Measurements from ENCODE around the gene PRR23B.
"Not testable (repeated sequence)": the region's sequence is repeated elsewhere in the genome, so short reads cannot be mapped to it uniquely, and the experiment has no call there.

Gene PRR23B

DNA sequence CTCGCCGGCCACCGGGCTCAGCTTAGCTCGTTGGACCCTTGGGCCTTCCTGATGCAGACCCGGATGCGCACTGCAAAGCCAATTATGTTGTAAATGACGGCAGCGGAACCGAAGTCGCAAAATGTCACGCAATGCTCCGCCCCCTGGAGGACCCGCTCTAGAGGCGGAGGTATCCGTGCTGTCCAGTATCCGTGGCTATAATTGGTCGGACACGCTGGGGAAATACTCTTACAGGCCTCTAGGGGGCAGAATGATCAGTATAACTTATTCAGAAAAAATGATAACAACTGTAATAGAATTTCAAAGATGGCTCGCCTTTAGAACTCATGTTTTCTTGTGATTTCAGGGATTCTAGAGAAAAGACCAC lies at the start of gene PRR23B:
TSS of gene PRR23B (minus strand) at position 59 of the 367 bp plus-strand sequence. CDS start 265 bp downstream, outside the sequence.
- no peak for DNase-seq (ENCODE audit: low read depth)

DNA sequence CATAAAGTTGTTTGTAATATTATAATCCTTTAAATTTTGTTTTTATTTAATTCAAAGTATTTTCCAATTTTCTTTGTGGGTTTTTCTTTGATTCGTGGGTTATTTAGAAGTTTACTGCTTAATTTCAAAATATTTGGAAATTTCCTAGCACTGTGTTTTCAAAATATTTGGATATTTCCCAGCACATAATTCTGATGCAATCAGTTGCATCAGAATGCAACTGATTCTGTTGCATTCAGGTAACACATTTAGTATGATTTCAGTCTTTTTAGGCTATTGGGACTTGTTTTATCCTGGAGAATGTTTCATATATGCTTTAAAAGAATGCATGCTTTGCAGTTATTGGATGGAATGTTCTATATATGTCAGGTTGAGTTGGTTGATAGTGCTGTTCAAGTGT lies 42.2 kb upstream of the PRR23B start:
- DNase-seq (ENCODE audit: low read depth), result no peak

DNA sequence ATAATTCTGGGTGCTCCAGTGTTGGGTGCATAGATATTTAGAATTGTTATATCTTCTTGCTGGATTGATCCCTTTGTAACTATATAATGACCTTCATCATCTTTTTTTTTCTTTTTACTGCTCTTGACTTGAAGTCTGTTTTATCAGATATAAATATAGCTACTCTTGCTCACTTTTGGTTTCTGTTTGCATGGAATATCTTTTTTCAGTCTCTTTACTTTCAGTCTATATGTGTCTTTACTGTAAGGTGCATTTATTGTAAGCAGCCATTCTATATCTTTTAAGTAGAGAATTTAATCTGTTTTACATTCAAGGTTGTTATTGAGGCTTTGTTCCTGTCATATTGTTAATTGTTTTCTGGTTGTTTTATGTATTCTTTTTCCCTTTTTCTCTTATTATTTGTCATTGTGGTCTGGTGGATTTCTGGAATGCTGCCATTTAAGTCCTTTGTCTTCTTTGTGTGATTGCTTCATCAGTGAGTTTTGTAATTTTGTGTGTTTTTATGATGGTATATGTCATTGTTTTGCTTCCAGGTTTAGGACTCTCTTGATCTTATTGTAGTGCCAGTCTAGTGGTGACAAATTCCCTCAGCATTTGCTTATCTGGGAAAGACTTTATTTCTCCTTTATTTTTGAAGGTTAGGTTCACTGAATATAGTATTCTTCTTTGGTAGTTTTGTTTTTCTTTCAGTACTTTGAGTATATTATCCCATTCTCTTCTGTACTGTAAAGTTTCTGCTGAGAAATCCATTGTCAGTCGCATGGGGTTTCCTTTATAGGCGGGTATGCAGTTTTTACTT lies 32.3 kb upstream of the PRR23B start:
- no peak for DNase-seq (ENCODE audit: low read depth)

DNA sequence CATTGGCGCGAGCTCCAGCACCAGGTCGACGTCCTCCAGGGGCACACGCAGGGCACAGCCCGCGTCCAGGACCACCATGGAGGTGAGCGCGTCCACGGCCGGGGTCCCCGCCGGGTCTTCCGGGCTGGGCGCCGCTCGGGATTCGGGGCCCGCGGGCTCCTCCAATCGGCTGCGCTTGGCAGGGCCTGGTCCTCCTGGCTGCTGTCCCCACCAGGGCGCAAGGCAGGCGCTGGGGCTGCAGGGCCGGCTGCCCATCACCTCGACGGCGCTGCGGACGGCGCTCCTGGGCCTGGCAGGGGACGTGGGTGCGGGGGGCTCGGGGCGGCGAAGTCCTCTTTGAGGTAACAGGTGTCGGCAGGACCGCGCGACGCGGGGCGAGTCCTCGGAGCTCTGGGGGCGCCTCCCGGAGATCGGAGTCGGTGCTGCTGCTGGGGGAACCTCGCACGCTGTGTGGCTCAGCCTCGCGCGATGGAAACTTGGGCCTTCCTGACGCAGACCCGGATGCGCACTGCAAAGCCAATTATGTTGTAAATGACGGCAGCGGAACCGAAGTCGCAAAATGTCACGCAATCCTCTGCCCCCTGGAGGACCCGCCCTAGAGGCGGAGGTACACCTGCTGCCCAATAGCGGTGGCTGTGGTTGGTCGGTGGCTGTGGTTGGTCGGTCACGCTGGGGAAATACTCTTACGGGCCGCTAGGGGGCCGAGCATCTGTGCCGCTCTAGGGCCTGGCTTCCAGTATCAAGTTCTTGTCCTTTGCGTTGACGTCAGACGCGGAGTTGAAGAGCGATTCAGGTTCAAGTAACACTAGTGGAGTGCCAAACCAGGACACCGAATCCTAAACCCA lies 23.9 kb upstream of the PRR23B start, which contains the start of gene PRR23C:
TSS of gene PRR23C (minus strand) at position 527 of the 845 bp plus-strand sequence. CDS start at position 255, 272 bp downstream.
- no peak for DNase-seq (ENCODE audit: low read depth)

DNA sequence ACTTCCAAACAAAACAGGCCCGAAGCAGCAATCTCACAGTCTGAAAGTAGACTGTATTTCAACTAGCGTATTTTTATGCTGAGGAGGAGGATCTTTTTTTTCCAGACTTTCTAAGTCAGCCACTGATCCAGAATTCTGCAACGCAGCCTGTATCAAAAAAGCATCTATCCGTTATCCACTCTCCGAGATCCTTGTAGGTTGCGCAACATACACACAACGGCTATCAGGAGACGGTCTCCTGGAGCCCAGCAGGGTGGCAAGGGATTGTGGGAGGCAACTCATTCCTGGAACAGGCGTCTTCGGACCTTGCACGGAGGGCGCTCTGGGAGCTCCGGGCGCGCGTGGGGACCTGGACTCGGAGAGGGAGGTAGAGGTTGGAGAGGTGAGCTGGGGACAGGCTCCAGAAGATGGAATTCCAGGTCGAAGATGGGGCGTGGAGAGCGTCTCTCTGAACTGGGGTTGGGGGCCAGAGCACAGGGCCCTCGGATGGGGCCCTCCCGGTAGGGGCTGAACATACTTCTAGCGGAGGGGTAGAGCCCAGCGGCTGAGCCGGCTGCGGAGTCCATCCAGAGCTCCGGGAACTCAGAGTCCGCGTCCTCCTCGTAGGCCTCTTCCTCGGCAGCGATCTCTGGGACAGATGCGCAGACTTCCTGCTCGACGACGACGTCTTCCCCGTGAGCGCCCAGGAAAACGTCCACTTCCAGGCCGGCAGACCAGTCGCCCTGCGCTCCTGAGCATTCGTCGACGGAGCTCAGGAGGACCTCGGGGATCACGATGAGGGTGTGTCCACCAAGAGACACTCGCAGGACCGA lies 23.0 kb upstream of the PRR23B start:
- DNase-seq (ENCODE audit: low read depth), result no peak

DNA sequence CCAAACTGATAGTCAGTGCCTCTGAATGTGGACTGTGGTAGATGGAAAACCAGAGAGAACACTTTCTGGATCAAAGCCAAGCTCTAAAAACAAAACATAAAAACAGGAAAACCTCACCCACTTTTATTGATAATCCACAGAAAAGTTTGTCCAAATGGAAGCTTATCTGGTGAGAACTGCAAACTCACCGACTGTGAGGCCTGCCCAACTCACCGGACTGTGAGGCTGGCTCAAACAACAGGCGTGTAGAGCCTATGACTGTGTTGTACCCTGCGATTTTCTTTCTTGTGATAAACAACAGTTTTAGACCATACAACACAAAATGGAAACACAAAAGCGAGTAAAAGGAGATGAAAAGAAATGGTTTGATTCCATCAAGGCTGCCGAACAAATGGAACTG lies 16.8 kb upstream of the PRR23B start:
- no peak for DNase-seq (ENCODE audit: low read depth)

DNA sequence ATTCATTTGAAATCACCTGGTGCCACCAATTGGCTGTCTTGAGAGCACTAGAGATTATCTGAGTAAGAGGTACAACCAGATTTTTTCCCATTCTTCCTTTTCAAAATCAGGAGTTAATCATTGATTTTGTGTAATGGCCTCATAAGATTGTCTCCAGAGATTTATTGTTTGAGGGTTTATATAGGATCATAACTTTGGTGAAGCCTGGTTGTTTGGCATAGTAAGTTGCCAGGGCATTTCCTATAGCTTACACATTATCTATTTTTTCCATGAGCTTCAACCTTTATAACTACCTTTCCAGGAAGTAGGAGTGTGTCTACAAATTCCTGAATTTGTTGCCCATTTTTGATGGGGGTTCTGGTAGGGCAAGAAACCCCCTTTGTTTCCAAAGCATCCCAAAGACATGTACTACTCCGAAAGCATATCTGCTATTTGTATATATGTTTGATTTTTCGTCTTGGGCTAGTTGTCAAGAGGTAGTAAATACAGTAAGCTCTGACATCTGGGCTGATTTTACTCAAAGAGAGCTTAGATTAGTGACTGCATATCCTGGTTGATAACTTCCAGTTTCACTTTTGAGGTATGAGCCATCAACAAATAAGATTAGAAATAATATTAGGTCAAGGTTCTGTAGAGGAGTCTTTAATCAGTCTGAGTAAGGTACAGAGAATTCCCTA lies 11.7 kb upstream of the PRR23B start:
- no peak for DNase-seq (ENCODE audit: low read depth)

DNA sequence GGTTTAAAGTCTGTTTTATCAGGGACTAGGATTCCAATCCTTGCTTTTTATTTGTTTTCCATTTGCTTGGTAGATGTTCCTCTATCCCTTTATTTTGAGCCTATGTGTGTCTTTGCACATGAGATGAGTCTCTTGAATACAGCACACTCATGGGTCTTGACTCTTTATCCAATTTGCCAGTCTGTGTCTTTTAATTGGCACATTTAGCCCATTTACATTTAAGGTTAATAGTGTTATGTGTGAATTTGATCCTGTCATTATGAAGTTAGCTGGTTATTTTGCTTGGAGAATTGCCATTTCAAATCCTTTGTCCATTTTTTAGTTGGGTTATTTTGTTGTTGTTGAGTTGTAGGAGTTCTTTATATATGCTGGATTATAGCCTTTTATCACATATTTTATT lies 9.8 kb upstream of the PRR23B start:
- not testable (repeated sequence) for DNase-seq (ENCODE audit: low read depth)

DNA sequence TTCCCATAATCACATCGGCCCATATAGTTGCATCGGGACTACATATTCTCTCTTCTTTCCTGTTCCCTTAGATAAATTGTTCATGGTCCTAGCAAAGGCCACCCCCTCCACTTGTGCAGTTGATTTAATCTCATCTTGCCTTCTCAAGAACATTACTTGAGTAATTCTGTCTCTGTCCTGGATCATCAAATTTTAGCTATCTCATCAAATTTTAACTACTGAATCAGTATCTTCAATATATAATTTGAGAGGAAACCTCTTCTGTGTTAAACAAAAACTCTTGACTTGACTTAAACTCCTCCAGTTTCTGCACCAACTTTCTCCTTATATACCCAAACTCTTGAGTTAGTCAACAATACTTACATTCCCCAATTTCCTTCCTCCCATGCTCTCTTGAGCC lies 4.2 kb upstream of the PRR23B start:
- no peak for DNase-seq (ENCODE audit: low read depth)

DNA sequence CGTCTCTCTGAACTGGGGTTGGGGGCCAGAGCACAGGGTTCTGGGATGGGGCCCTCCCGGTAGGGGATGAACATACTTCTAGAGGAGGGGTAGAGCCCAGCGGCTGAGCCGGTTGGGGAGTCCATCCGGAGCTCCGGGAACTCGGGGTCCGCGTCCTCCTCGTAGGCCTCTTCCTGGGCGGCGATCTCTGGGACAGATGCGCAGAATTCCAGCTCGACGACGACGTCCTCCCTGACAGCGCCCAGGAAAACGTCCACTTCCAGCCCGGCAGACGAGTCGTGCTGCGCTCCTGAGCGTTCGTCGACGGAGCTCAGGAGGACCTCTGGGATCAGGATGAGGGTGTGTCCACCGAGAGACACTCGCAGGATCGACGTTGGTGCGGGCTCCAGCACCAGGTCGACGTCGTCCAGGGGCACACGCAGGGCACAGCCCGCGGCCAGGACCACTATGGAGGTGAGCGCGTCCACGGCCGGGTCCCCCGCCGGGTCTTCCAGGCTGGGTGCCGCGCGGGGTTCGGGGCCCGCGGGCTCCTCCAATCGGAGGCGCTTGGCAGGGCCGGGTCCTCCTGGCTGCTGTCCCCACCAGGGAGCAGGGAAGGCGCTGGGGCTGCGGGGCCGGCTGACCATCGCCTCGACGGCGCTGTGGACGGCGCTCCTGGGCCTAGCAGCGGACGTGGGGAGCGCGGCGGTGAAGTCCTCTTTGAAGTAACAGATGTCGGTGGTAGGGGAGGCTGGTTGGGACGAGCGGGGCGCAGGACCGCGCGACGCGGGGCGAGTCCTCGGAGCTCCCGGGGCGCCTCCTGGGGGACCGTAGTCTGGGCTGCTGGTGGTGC lies 474 bp downstream of the PRR23B start:
- no peak for DNase-seq (ENCODE audit: low read depth)

DNA sequence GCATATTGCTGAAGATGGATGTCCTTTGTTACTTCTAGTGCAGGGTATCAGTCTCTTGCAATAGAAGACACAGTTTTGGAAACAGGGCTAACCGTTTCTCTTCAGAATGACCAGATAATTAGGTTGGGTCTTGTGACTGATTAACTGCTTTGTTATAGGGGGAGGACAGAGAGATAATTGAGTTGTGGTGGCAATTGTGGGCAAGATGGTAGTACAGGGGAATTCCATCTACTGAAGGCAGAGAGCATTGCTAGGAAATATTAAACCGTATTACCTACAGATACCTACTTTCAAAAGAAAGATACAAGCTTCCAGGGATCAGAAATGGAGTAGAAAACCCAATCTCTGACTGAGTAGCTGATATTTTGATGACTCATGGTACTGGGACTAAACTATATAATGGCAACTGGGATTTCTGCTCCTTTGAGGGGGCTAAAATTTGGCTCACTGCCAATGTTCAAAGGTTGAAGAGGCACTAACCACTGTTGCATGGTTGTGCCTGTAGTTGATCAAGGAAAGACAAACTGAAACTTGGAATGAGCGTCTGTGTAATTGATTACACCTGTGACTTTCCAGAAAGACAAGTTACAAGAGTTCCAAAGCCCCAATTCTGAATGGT lies 4.2 kb downstream of the PRR23B start:
- DNase-seq (ENCODE audit: low read depth), result no peak

DNA sequence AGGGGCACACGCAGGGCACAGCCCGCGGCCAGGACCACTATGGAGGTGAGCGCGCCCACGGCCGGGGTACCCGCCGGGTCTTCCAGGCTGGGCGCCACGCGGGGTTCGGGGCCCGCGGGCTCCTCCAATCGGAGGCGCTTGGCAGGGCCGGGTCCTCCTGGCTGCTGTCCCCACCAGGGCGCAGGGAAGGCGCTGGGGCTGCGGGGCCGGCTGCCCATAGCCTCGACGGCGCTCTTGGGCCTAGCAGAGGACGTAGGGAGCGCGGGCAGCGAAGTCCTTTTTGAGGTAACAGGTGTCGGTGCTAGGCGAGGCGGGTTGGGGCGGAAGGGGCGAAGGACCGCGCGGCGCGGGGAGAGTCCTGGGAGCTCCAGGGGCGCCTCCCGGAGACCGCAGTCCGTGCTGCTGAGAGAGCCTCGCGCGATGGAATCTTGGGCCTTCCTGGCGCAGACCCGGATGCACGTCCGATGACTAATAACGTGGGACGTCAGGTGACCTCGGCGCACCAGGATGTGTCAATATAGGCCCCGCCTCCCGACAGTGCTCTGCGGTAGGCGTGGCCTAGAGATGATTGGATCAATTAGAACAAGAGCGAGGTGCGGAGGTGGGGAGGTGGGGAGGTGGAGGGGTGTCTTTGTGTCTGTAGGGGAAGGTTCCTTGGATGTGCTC lies 14.5 kb downstream of the PRR23B start, which contains the start of gene PRR23A:
TSS of gene PRR23A (minus strand) at position 218 of the 666 bp plus-strand sequence. CDS start at position 218, 0 bp downstream.
- no peak for DNase-seq (ENCODE audit: low read depth)

DNA sequence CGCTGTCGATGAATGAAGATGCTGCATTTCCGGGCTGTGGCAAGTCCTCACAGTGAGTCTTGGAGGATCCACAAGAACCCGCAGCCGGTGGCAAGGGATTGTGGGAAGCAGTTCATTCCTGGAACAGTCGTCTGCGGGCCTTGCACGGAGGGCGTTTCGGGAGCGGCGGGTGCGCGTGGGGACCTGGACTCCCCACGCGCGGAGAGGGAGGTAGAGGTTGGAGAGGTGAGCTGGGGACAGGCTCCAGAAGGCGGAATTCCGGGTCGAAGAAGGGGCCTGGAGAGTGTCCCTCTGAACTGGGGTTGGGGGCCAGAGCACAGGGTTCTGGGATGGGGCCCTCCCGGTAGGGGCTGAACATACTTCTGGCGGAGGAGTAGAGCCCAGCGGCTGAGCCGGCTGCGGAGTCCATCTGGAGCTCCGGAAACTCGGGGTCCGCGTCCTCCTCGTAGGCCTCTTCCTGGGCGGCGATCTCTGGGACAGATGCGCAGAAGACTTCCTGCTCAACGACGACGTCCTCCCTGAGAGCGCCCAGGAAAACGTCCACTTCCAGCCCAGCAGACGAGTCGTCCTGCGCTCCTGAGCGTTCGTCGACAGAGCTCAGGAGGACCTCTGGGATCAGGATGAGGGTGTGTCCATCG lies 15.3 kb downstream of the PRR23B start:
- DNase-seq (ENCODE audit: low read depth), result no peak

DNA sequence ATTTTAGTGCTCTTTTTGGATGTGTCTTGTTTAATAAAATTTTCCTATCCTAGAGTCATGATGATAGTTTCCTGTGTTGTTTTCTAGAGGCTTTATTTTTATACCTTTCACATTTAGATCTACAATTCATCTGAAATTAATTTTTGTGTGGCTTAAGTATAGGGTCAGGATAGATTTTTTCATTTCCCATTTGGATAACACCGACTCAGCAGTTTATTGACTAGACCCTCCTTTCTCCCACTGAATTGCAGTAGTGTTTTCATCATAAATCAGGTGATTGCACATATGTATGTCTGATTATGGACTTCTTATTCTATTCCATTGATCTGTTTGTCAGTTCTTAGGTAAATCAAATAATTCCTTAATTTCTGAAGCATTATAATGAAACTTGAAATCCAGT lies 25.0 kb downstream of the PRR23B start:
- no peak for DNase-seq (ENCODE audit: low read depth)

DNA sequence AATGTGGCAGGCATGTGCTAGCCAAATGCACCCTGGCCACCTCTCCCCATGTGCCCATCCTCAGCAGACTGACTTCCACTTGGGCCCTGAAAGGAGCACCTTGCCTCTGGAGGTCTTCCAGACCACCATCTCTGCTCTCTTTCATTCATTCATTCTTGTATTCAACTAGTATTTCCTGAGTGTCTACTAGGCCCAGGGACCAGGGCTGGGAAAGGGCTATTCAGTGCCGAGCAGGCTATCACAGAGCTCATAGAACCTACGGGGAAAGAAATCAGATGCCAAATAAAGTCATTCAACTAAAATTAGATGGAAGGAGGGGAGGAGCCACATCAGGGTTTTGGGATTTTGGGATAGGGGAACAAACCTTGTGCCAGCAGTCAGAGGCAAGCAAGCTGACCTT lies 33.5 kb downstream of the PRR23B start:
- no peak for DNase-seq (ENCODE audit: low read depth)

DNA sequence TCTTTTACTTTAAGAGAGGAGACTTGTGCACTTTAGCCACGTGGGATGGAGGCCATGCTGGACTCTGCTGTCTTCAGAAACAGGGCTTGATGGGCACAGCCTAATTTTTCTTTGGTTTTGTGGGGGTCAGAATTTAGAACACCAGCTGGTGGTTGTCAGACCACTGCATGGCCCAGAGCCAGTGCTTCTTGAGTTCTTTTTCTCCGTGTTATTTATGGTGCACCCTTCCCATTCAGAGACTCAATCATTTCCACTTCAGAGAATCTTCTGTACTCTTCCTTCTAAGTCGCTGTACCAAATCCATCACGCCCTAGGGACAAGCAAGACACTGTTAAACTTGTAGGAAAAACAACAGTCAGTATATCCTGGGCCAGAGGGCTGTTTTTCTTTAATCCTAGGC lies 34.8 kb downstream of the PRR23B start:
- no peak for DNase-seq (ENCODE audit: low read depth)

DNA sequence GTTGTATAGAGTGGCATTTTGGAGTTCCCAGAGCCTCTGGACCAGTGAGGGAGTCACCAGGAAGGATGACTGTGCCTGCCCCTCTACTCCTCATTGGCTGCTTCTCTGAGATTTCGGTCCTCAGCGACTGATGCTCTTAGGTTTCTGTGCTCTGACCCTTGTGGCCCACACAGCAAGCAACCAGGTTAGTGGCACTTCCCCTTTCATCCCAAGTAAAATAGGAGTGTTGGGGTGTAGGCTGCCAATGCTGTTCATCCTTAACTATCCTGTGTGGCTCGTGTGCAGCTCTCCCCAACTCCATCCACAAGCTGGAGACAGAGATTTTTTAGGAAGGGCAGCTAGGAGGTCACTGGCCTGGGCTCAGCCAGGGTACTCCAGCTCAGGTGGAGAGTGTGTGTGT lies 35.9 kb downstream of the PRR23B start:
- no peak for DNase-seq (ENCODE audit: low read depth)

DNA sequence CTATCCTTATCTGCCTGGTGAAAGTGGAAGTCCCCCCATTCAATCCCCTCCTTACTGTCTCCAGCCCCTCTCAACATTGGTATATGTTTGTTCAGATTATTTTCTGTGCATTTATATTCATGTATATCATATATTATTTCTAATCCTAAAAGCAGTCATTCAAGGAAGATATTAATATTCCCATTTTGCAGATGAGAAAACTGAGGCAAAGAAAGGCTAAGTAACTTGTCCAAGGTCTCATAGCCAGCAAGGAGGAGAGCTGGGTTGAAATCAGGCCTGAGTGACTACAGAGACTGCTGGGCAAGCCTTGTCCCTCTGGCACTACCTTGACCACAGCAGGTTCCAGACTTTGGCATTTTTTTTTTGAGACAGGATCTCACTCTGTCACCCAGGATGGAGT lies 44.7 kb downstream of the PRR23B start:
- DNase-seq (ENCODE audit: low read depth), result no peak

DNA sequence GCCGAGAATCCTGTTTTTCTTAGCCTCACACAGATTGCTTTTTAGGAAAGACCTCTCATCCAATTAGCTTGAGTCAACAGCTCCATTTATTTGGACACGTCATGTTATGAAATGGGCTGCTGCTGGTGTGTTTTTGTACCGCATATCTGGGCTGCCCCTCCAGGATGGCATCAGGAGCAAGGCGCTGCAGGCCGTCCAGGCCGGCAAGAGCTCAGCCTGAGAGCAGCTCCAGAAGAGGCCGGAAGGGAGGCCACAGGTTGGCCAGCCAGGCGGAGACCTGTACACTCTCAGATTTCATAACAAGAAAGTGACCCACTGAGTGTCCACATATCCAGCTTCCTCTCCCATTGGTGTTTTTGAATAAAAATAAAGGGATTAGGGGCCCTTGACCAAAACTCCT lies 45.4 kb downstream of the PRR23B start:
- DNase-seq (ENCODE audit: low read depth), result no peak

All from iris pigment epithelial cell (primary cell).